Endothelial cell of umbilical vein (primary cell): ENCODE measurements around the gene GNA12.

Experiments
- EZH2 ChIP-seq: IDR thresholded peaks from 2 replicates; pipeline ENCODE4 v1.6.1; 2012; ENCODE audit warnings: borderline replicate concordance, low read depth, mild to moderate bottlenecking, moderate library complexity, low read length, inconsistent platforms; ENCODE audit not compliant: severe bottlenecking
- FOS ChIP-seq: IDR thresholded peaks from 2 replicates; pipeline ENCODE4 v1.6.1; 2011; ENCODE audit warnings: mild to moderate bottlenecking, low read length, moderate library complexity, borderline replicate concordance; ENCODE audit not compliant: insufficient read depth
- GATA2 ChIP-seq: IDR thresholded peaks from 2 replicates; pipeline ENCODE4 v1.7.0; 2011; ENCODE audit warnings: low read depth, mild to moderate bottlenecking, moderate library complexity, mixed read lengths, low read length; ENCODE audit not compliant: insufficient read length, insufficient read depth
- POLR2A ChIP-seq: IDR thresholded peaks from 2 replicates; pipeline ENCODE4 v1.6.1; 2012; ENCODE audit warnings: low read depth, mild to moderate bottlenecking, control low read depth, low read length
- POLR2AphosphoS5 ChIP-seq: IDR thresholded peaks from 2 replicates; pipeline ENCODE4 v1.6.1; 2012; ENCODE audit warnings: low read depth, mild to moderate bottlenecking, control low read depth, low read length, moderate library complexity; ENCODE audit not compliant: insufficient read depth
- TF ChIP-seq, protein P1 (sequence below), 2 donors: IDR thresholded peaks; 1 replicate in 1 of 2; 2 replicates in 1 of 2; pipeline ENCODE4 v1.5.1; 2011; ENCODE audit warnings: low read length in 2 of 2, mild to moderate bottlenecking in 2 of 2, moderate library complexity in 2 of 2, control low read depth in 1 of 2, inconsistent platforms in 1 of 2, low read depth in 1 of 2; ENCODE audit not compliant: insufficient read depth in 1 of 2; ENCODE audit errors: extremely low read depth in 1 of 2
- TF ChIP-seq, protein P2 (sequence below): IDR thresholded peaks from 2 replicates; pipeline ENCODE4 v1.6.1; 2011; ENCODE audit not compliant: insufficient read depth, insufficient read length

DNA sequence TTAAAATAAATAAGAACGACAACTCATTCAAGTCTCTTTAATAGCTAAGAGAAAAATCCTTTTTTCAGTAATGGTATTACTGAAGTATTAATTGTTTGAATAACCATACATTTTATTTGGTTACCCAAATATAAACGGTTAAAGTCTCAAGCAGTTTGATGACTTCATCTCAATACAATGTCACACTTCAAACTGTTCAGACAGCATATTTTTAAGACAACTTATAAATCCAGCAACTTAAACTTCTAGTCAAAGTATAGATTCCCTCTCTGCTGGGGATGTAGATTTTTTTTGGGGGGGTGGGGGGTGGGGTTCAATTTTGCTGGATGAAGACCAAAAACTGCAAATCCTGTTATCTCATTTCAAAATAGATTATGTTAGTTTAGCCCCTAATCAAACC lies 42.0 kb downstream of the GNA12 start:
- TF ChIP-seq, protein P1, sequence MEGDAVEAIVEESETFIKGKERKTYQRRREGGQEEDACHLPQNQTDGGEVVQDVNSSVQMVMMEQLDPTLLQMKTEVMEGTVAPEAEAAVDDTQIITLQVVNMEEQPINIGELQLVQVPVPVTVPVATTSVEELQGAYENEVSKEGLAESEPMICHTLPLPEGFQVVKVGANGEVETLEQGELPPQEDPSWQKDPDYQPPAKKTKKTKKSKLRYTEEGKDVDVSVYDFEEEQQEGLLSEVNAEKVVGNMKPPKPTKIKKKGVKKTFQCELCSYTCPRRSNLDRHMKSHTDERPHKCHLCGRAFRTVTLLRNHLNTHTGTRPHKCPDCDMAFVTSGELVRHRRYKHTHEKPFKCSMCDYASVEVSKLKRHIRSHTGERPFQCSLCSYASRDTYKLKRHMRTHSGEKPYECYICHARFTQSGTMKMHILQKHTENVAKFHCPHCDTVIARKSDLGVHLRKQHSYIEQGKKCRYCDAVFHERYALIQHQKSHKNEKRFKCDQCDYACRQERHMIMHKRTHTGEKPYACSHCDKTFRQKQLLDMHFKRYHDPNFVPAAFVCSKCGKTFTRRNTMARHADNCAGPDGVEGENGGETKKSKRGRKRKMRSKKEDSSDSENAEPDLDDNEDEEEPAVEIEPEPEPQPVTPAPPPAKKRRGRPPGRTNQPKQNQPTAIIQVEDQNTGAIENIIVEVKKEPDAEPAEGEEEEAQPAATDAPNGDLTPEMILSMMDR (IDR thresholded peaks at IDR 0.05; ENCODE audit: extremely low read depth in 1 of 2, insufficient read depth in 1 of 2, low read depth in 1 of 2, low read length in 2 of 2), result no peak
- TF ChIP-seq, protein P2, sequence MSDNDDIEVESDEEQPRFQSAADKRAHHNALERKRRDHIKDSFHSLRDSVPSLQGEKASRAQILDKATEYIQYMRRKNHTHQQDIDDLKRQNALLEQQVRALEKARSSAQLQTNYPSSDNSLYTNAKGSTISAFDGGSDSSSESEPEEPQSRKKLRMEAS, result no peak
- TF ChIP-seq FOS (no peak), POLR2AphosphoS5 (no peak), POLR2A (no peak), GATA2 (no peak), EZH2 (no peak)
